Sigmoid colon (tissue), 7 donors: ENCODE measurements around the gene ASPHD1. TPM values are rescaled to one million over a fixed set of nuclear protein-coding genes. Genes with fewer than 3 reads are reported as not detected.

Experiments
- DNase-seq: peaks from one replicate; pipeline ENCODE4 v3.0.0-alpha.2; 2019
- H3K27ac ChIP-seq, 4 donors: fragments of 200-600 bp; sonication (generic); one replicate each; pipeline ENCODE4 v1.5.1; 2016 to 2019; ENCODE audit warnings: mild to moderate bottlenecking in 1 of 4
- H3K27me3 ChIP-seq, 3 donors: fragments of 200-600 bp; sonication (generic); one replicate each; pipeline ENCODE4 v1.5.1; 2019; ENCODE audit warnings: mild to moderate bottlenecking in 1 of 3
- H3K36me3 ChIP-seq, 4 donors: fragments of 200-600 bp; sonication (generic); one replicate each; pipeline ENCODE4 v1.5.1; 2016 to 2019
- H3K4me1 ChIP-seq, 4 donors: fragments of 200-600 bp; sonication (generic); one replicate each; pipeline ENCODE4 v1.5.1; 2017 to 2019
- H3K4me3 ChIP-seq, 4 donors: fragments of 200-600 bp; sonication (generic); one replicate each; pipeline ENCODE4 v1.5.1; 2017 to 2019; ENCODE audit warnings: mild to moderate bottlenecking in 2 of 4, moderate library complexity in 1 of 4
- H3K9me3 ChIP-seq, 4 donors: fragments of 200-600 bp in 3 of 4; sonication (generic) in 3 of 4; one replicate each; pipeline versions ENCODE4 v1.5.1 to v1.6.1; 2013 to 2019
- CTCF ChIP-seq, 4 experiments: fragments of 450-650 bp in 3 of 4; fragments of 200-600 bp in 1 of 4; IDR thresholded peaks; one replicate each; pipeline ENCODE4 v1.5.1; 2016 to 2019; ENCODE audit warnings: antibody characterized with exemption in 4 of 4, mild to moderate bottlenecking in 3 of 4, moderate library complexity in 2 of 4
- EP300 ChIP-seq, 4 donors: sonication (generic); formaldehyde crosslinking; IDR thresholded peaks; one replicate each; pipeline ENCODE4 v1.6.1; 2017; ENCODE audit warnings: antibody characterized with exemption in 4 of 4
- POLR2A ChIP-seq, 2 donors: fragments of 450-650 bp; IDR thresholded peaks; one replicate each; pipeline ENCODE4 v1.6.1; 2016; ENCODE audit warnings: antibody characterized with exemption in 2 of 2, mild to moderate bottlenecking in 2 of 2, moderate library complexity in 2 of 2
- POLR2AphosphoS5 ChIP-seq, 4 donors: sonication (generic); formaldehyde crosslinking; IDR thresholded peaks; one replicate each; pipeline ENCODE4 v1.6.1; 2017; ENCODE audit warnings: antibody characterized with exemption in 4 of 4
- WGBS, 2 donors: extraction: QIAGEN DNeasy Blood & Tissue Kit; methylation state at CpG; one replicate each; pipeline ENCODE4 v1.1.7; 2013; 5-methylcytosine and 5-hydroxymethylcytosine counted together
- intact Hi-C: fragments of 100-400 bp; cut with DNase I; formaldehyde crosslinking; loops from one replicate; pipeline ENCODE4 v1.15.1; 2023
- polyA plus RNA-seq, 3 donors: library from polyadenylated mRNA; stranded (reverse); fragments of 200-250 nt; gene quantifications; one replicate each; pipeline ENCODE4 v1.2.3, GENCODE V29; 2013
- total RNA-seq, 4 donors: library from RNA; depleted of rRNA; stranded (reverse); fragments of >200 nt; gene quantifications; one replicate each; pipeline ENCODE4 v1.1.0, GENCODE V29; 2016
- donor health status: healthy with polysubstance abuse.
- donor health status: Bipolar disorder and iron deficiency.
- donor health status: healthy.

The ASPHD1 gene
- total and polyA plus RNA-seq, 7 donors = 0.95 to 3.4 (median 2.3) TPM; not detected in 1

- H3K9me3 ChIP-seq = no peaks in the 10 kb centered on the region
- H3K4me3 ChIP-seq = no peak overlapping the region
- peaks cover 0 to 3% (median 1%) of the 10 kb centered on the region in 4 donors for H3K4me1 ChIP-seq
- TF ChIP-seq POLR2A (IDR thresholded peaks at IDR 0.05) (no peak), EP300 (IDR thresholded peaks at IDR 0.05) (no peak), POLR2AphosphoS5 (IDR thresholded peaks at IDR 0.05) (no peak), CTCF (IDR thresholded peaks at IDR 0.05) (no peak)
- H3K27me3 ChIP-seq = peaks cover 12 to 36% (median 25%) of the 10 kb centered on the region in 3 donors
- DNase-seq = no peak
- no peak overlapping the region for H3K27ac ChIP-seq
- intact Hi-C loops = no loop called here
- WGBS, 2 donors = 65 to 79% methylated on average over 4 of the region's 4 CpGs
- H3K36me3 ChIP-seq = no peaks in the 10 kb centered on the region
Measured at GRCh38 chr16:29894352-29894751, 5.9 kb upstream of the ASPHD1 start.

- Histone ChIP-seq H3K9me3 (no peaks in the 10 kb centered on the region), H3K4me1 (peaks cover 0 to 20% (median 13%) of the 10 kb centered on the region in 4 donors), H3K27me3 (peaks cover 12 to 40% (median 26%) of the 10 kb centered on the region in 3 donors), H3K27ac (no peak overlapping the region), H3K36me3 (no peaks in the 10 kb centered on the region), H3K4me3 (no peak overlapping the region)
- WGBS, 2 donors = 55 to 70% methylated on average over 15 of the region's 15 CpGs
- intact Hi-C loops = no loop called here
- no peak for DNase-seq
- TF ChIP-seq CTCF (IDR thresholded peaks at IDR 0.05) (no peak), POLR2A (IDR thresholded peaks at IDR 0.05) (no peak), POLR2AphosphoS5 (IDR thresholded peaks at IDR 0.05) (no peak), EP300 (IDR thresholded peaks at IDR 0.05) (no peak)
Measured at GRCh38 chr16:29896841-29897240, 3.4 kb upstream of the ASPHD1 start.

GRCh38 chr16:29897333-29897732 lies 3.0 kb upstream of the ASPHD1 start:
- no peak overlapping the region for H3K4me3 ChIP-seq
- DNase-seq = no peak
- H3K4me1 ChIP-seq = peaks cover 0 to 20% (median 13%) of the 10 kb centered on the region in 4 donors
- intact Hi-C loops = no loop called here
- H3K27me3 ChIP-seq = peaks cover 12 to 40% (median 26%) of the 10 kb centered on the region in 3 donors
- TF ChIP-seq POLR2AphosphoS5 (IDR thresholded peaks at IDR 0.05) (no peak), EP300 (IDR thresholded peaks at IDR 0.05) (no peak), POLR2A (IDR thresholded peaks at IDR 0.05) (no peak), CTCF (IDR thresholded peaks at IDR 0.05) (no peak)
- H3K36me3 ChIP-seq = no peaks in the 10 kb centered on the region
- WGBS, 2 donors = 52 to 80% methylated on average over 4 of the region's 4 CpGs
- H3K27ac ChIP-seq = no peak overlapping the region
- no peaks in the 10 kb centered on the region for H3K9me3 ChIP-seq

GRCh38 chr16:29898135-29898803 lies 2.0 kb upstream of the ASPHD1 start:
- intact Hi-C loops = no loop called here
- Histone ChIP-seq H3K27me3 (peaks cover 12 to 40% (median 26%) of the 10 kb centered on the region in 3 donors), H3K27ac (no peak overlapping the region), H3K36me3 (no peaks in the 10 kb centered on the region), H3K9me3 (no peaks in the 10 kb centered on the region), H3K4me3 (no peak overlapping the region), H3K4me1 (peaks cover 0 to 20% (median 13%) of the 10 kb centered on the region in 4 donors)
- no peak for DNase-seq
- WGBS, 2 donors = 21 to 52% methylated on average over 9 of the region's 9 CpGs
- no peak for TF ChIP-seq POLR2AphosphoS5 (IDR thresholded peaks at IDR 0.05)
- no peak for TF ChIP-seq POLR2A (IDR thresholded peaks at IDR 0.05)
- TF ChIP-seq CTCF (IDR thresholded peaks at IDR 0.05) = no peak
- TF ChIP-seq EP300 (IDR thresholded peaks at IDR 0.05) = no peak
